Fibroblast of lung (primary cell): ENCODE results near the gene RIMS1. TPM values are rescaled to one million over a fixed set of nuclear protein-coding genes. Genes with fewer than 3 reads are reported as not detected.

Experiments used
- DNase-seq, 2 donors: peaks; one replicate each; pipeline versions ENCODE4 v3.0.0 to v3.0.0-alpha.2; 2010; ENCODE audit warnings: low read depth in 2 of 2
- H2AFZ ChIP-seq: 2 replicates; pipeline ENCODE4 v1.5.1; 2012; ENCODE audit warnings: low read length, control low read depth, inconsistent platforms
- H3K27ac ChIP-seq: 2 replicates; pipeline ENCODE4 v1.5.1; 2011; ENCODE audit warnings: low read length, control low read depth; ENCODE audit not compliant: insufficient read depth
- H3K27me3 ChIP-seq: 2 replicates; pipeline ENCODE4 v1.5.1; 2011; ENCODE audit warnings: mild to moderate bottlenecking, low read length; ENCODE audit not compliant: control insufficient read depth, insufficient read depth
- H3K36me3 ChIP-seq: 2 replicates; pipeline ENCODE4 v1.5.1; 2011; ENCODE audit warnings: low read length; ENCODE audit not compliant: control insufficient read depth, insufficient read depth
- H3K4me1 ChIP-seq: 2 replicates; pipeline ENCODE4 v1.5.1; 2011; ENCODE audit warnings: low read length; ENCODE audit not compliant: control insufficient read depth, insufficient read depth; ENCODE audit errors: extremely low read depth
- H3K4me2 ChIP-seq: 2 replicates; pipeline ENCODE4 v1.5.1; 2011; ENCODE audit warnings: low read length, control low read depth; ENCODE audit not compliant: insufficient read depth; ENCODE audit errors: extremely low read depth
- H3K4me3 ChIP-seq, 4 experiments: fragments of 200-600 bp in 1 of 4; sonication (generic) in 1 of 4; replicated peaks in 1 of 4; 2 replicates each; pipeline ENCODE4 v1.5.1; 2011 to 2016; ENCODE audit warnings: low read length in 4 of 4, low read depth in 3 of 4, mild to moderate bottlenecking in 3 of 4, control low read depth in 2 of 4, inconsistent platforms in 1 of 4, mixed read lengths in 1 of 4; ENCODE audit not compliant: insufficient read depth in 1 of 4; ENCODE audit errors: control extremely low read depth in 1 of 4
- H3K79me2 ChIP-seq: 2 replicates; pipeline ENCODE4 v1.5.1; 2012; ENCODE audit warnings: mild to moderate bottlenecking, low read length, inconsistent platforms; ENCODE audit not compliant: control insufficient read depth, insufficient read depth
- H3K9ac ChIP-seq: 2 replicates; pipeline ENCODE4 v1.5.1; 2011; ENCODE audit warnings: mild to moderate bottlenecking, low read length, control low read depth; ENCODE audit not compliant: insufficient read depth
- H3K9me3 ChIP-seq: 2 replicates; pipeline ENCODE4 v1.5.1; 2012; ENCODE audit warnings: low read depth, low read length; ENCODE audit not compliant: control insufficient read depth, insufficient read depth
- H4K20me1 ChIP-seq: 2 replicates; pipeline ENCODE4 v1.5.1; 2011; ENCODE audit warnings: low read length; ENCODE audit not compliant: control insufficient read depth, insufficient read depth; ENCODE audit errors: extremely low read depth
- CTCF ChIP-seq, 2 donors: IDR thresholded peaks in 1 of 2; conservative IDR thresholded peaks in 1 of 2; 1 replicate in 1 of 2; 2 replicates in 1 of 2; pipeline ENCODE4 v1.5.1; 2011 to 2012; ENCODE audit warnings: low read length in 2 of 2, control low read depth in 1 of 2, inconsistent platforms in 1 of 2, low read depth in 1 of 2, mild to moderate bottlenecking in 1 of 2
- EZH2 ChIP-seq: IDR thresholded peaks from 2 replicates; pipeline ENCODE4 v1.5.1; 2012; ENCODE audit warnings: low read length, control low read depth, mild to moderate bottlenecking; ENCODE audit errors: missing control alignments
- polyA plus RNA-seq, 2 donors: library from polyadenylated mRNA; depleted of rRNA in 1 of 2; stranded (reverse) in 1 of 2; unstranded in 1 of 2; fragments of >200 nt; gene quantifications; 2 replicates each; pipeline ENCODE4 v1.2.1, GENCODE V29; 2011 to 2012; ENCODE audit warnings: missing spikeins in 1 of 2
- total RNA-seq: library from RNA; depleted of rRNA; stranded (reverse); fragments of >200 nt; gene quantifications from 2 replicates; pipeline ENCODE4 v1.2.1, GENCODE V29; 2014

RIMS1 gene
- total and polyA plus RNA-seq, 2 donors (not counting 1 experiment from before 2014, with no cell fraction given), result 1.1 to 2.3 TPM

DNA sequence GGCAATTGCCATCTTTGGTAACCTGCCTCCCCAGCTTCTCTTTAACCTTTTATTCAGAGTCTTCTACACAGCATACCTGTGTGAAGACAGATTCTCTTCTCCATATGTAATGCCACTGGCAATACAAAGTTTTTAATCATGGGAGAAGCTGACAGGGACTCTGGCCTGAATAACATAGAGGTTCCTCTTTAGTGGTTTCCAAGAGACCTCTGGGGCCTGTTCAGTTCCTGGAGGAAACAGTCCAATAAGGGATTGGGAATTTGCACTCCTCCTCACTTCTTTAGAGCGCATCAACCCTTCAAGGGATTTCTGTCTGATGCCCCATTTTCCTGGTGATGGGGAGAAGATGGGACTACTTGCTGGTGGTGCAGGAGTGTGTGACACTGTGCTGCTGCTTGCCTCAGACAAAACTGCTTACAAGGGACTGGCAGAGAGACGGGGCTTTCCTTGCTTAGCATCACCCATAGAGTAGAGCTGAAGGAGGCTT, 1.4 kb downstream of the RIMS1 start:
- DNase-seq, result no peak
- no peak overlapping the region for H3K4me3 ChIP-seq
- H3K4me1 ChIP-seq, result peaks cover 2% of the 10 kb centered on the region
- H2AFZ ChIP-seq, result no peak overlapping the region
- H4K20me1 ChIP-seq, result no peaks in the 10 kb centered on the region
- no peak overlapping the region for H3K9ac ChIP-seq
- no peak for TF ChIP-seq CTCF (conservative IDR thresholded peaks at IDR 0.05 in 1 of 2, IDR thresholded peaks at IDR 0.05 in 1 of 2; ENCODE audit: low read depth in 1 of 2, low read length in 2 of 2)
- no peak for TF ChIP-seq EZH2
- H3K9me3 ChIP-seq, result no peaks in the 10 kb centered on the region
- H3K27me3 ChIP-seq, result peaks cover 12% of the 10 kb centered on the region
- H3K4me2 ChIP-seq, result no peak overlapping the region
- no peaks in the 10 kb centered on the region for H3K36me3 ChIP-seq
- H3K79me2 ChIP-seq, result no peaks in the 10 kb centered on the region
- H3K27ac ChIP-seq, result no peak overlapping the region

DNA sequence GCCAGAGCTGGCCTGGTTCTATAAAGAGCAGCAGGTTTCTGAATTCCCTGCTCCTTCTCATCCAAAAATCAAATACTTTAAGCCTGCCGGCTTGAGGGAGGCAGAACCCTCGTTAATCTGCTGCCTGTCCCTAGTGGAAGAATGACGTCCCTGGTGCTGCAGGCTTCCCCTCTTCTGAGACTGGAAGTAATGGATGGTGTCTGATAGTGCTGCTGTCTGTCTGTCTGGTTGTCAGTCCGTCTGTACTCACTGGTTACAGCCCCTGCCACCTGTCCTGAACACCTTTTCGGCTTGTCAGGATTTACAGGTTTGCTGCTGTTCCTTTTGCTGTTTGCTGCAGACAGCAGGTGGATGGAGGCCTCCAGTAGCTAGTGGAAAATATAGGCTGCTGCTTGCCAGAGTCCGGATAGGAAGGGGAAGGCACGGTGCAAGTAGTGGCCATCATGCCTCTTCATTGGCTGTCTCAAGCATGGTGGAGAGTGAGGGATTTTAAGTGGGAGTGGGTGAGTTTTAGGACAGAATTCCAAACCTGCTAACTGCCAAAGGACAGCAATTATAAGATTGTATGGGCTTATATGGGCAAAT, 2.5 kb downstream of the RIMS1 start:
- no peak for TF ChIP-seq CTCF (conservative IDR thresholded peaks at IDR 0.05 in 1 of 2, IDR thresholded peaks at IDR 0.05 in 1 of 2; ENCODE audit: low read depth in 1 of 2, low read length in 2 of 2)
- no peak for TF ChIP-seq EZH2
- Histone ChIP-seq H2AFZ (no peak overlapping the region), H3K4me2 (no peak overlapping the region), H4K20me1 (no peaks in the 10 kb centered on the region), H3K9me3 (no peaks in the 10 kb centered on the region), H3K27me3 (peaks cover 12% of the 10 kb centered on the region), H3K79me2 (no peaks in the 10 kb centered on the region), H3K27ac (no peak overlapping the region), H3K4me1 (peaks cover 2% of the 10 kb centered on the region), H3K36me3 (no peaks in the 10 kb centered on the region), H3K9ac (no peak overlapping the region), H3K4me3 (no peak overlapping the region)
- DNase-seq, result no peak

DNA sequence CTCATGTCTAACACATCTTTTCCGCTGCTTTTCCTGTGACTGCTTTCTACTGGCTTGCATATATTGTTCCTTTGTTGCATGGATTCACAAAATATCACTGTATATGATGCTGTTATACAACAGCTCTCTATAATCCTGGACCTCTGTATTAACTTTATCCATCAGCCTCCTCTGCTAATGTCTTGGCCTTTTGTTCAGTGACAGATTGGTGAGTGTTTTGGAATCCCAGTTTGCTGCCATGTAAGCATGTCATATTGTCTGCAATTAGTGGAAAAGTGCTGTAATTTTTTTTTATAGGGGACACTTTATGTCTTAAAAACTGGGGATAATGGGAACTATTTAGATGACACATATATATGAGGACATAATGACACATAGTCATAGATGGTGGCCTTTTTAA, 3.0 kb downstream of the RIMS1 start:
- no peaks in the 10 kb centered on the region for H3K9me3 ChIP-seq
- no peaks in the 10 kb centered on the region for H4K20me1 ChIP-seq
- H3K27ac ChIP-seq, result no peak overlapping the region
- H2AFZ ChIP-seq, result no peak overlapping the region
- no peaks in the 10 kb centered on the region for H3K36me3 ChIP-seq
- peaks cover 12% of the 10 kb centered on the region for H3K27me3 ChIP-seq
- peaks cover 2% of the 10 kb centered on the region for H3K4me1 ChIP-seq
- H3K4me3 ChIP-seq, result no peak overlapping the region
- TF ChIP-seq EZH2, result no peak
- TF ChIP-seq CTCF (conservative IDR thresholded peaks at IDR 0.05 in 1 of 2, IDR thresholded peaks at IDR 0.05 in 1 of 2; ENCODE audit: low read depth in 1 of 2, low read length in 2 of 2), result no peak
- H3K79me2 ChIP-seq, result no peaks in the 10 kb centered on the region
- no peak overlapping the region for H3K9ac ChIP-seq
- H3K4me2 ChIP-seq, result no peak overlapping the region
- no peak for DNase-seq
